GM19455 (cell line): ENCODE results near the gene SMIM12.

Source experiments
- ATAC-seq: cut with Tn5 transposase; IDR thresholded peaks from one replicate; pipeline ENCODE4 v1.9.1; 2021; ENCODE audit not compliant: unreplicated experiment

SMIM12 gene

GRCh38 chr1:34859446-34860200, at the start of gene SMIM12:
TSS of gene SMIM12 (minus strand) at chr1:34859749. CDS start at chr1:34855977, 3,772 bp downstream.
- ATAC-seq, result peak; percentile 96

- ATAC-seq, result no peak
These were observed 48.8 kb upstream of the SMIM12 start for GRCh38 chr1:34908369-34908768.

- ATAC-seq, result no peak
These were observed 48.0 kb upstream of the SMIM12 start for GRCh38 chr1:34907487-34908090.

GRCh38 chr1:34906756-34907155, 47.2 kb upstream of the SMIM12 start:
- no peak for ATAC-seq

- no peak for ATAC-seq
These were observed 46.7 kb upstream of the SMIM12 start for GRCh38 chr1:34906222-34906621.

- no peak for ATAC-seq
These were observed 45.5 kb upstream of the SMIM12 start for GRCh38 chr1:34905098-34905459.

GRCh38 chr1:34904236-34905097, 44.9 kb upstream of the SMIM12 start:
- no peak for ATAC-seq

- no peak for ATAC-seq
These were observed 42.4 kb upstream of the SMIM12 start for GRCh38 chr1:34901919-34902318.

GRCh38 chr1:34900775-34901502, 41.4 kb upstream of the SMIM12 start:
- ATAC-seq, result no peak

- ATAC-seq, result no peak
These were observed 40.4 kb upstream of the SMIM12 start for GRCh38 chr1:34899906-34900305.

- ATAC-seq, result no peak
These were observed 39.9 kb upstream of the SMIM12 start for GRCh38 chr1:34899471-34899870.

- ATAC-seq, result no peak
These were observed 38.8 kb upstream of the SMIM12 start for GRCh38 chr1:34898330-34898761.

- ATAC-seq, result no peak
These were observed 37.1 kb upstream of the SMIM12 start for GRCh38 chr1:34896612-34897011.

GRCh38 chr1:34889705-34890104, 30.2 kb upstream of the SMIM12 start:
- no peak for ATAC-seq

- ATAC-seq, result no peak
These were observed 28.0 kb upstream of the SMIM12 start for GRCh38 chr1:34887593-34887992.

GRCh38 chr1:34885405-34886247, 26.1 kb upstream of the SMIM12 start:
- no peak for ATAC-seq

- no peak for ATAC-seq
These were observed 25.4 kb upstream of the SMIM12 start for GRCh38 chr1:34884961-34885360.

- ATAC-seq, result no peak
These were observed 25.0 kb upstream of the SMIM12 start for GRCh38 chr1:34884536-34884935.

- no peak for ATAC-seq
These were observed 19.7 kb upstream of the SMIM12 start for GRCh38 chr1:34879230-34879629.

GRCh38 chr1:34876406-34876805, 16.9 kb upstream of the SMIM12 start:
- no peak for ATAC-seq
